ENCODE results near the gene PDE2A.

PDE2A gene

GRCh38 chr11:72614381-72614780 lies 59.8 kb downstream of the PDE2A start:
- no peak for ATAC-seq
- TF ChIP-seq PPARA (CRISPR knock-in tag; IDR thresholded peaks at IDR 0.05; ENCODE audit: borderline replicate concordance), result no peak
- TF ChIP-seq GLIS3 (CRISPR knock-in tag; IDR thresholded peaks at IDR 0.05), result no peak
- TF ChIP-seq RARB (CRISPR knock-in tag; IDR thresholded peaks at IDR 0.05), result no peak
- no peak for TF ChIP-seq OSR1 (CRISPR knock-in tag; IDR thresholded peaks at IDR 0.05)
- no peak for TF ChIP-seq SNAI2 (CRISPR knock-in tag; IDR thresholded peaks at IDR 0.05)
- TF ChIP-seq ARNTL (CRISPR knock-in tag; IDR thresholded peaks at IDR 0.05; ENCODE audit: borderline replicate concordance, low read depth), result no peak
- TF ChIP-seq CSRNP3 (CRISPR knock-in tag; IDR thresholded peaks at IDR 0.05), result no peak
- TF ChIP-seq ESRRG (CRISPR knock-in tag; IDR thresholded peaks at IDR 0.05), result no peak
- TF ChIP-seq ZC3H10 (CRISPR knock-in tag; IDR thresholded peaks at IDR 0.05), result no peak
- no peak for TF ChIP-seq ISL1 (CRISPR knock-in tag; IDR thresholded peaks at IDR 0.05)
- TF ChIP-seq ZNF565 (CRISPR knock-in tag; conservative IDR thresholded peaks at IDR 0.05; ENCODE audit: low read depth), result no peak
- no peak for TF ChIP-seq CREB5 (CRISPR knock-in tag; IDR thresholded peaks at IDR 0.05; ENCODE audit: low read depth)
- TF ChIP-seq ZNF70 (CRISPR knock-in tag; IDR thresholded peaks at IDR 0.05), result no peak
- no peak for TF ChIP-seq ZNF8 (CRISPR knock-in tag; IDR thresholded peaks at IDR 0.05)
- no peak for TF ChIP-seq BACH2 (CRISPR knock-in tag; IDR thresholded peaks at IDR 0.05; ENCODE audit: borderline replicate concordance)

GRCh38 chr11:72613977-72614376 lies 60.2 kb downstream of the PDE2A start:
- no peak for ATAC-seq
- no peak for TF ChIP-seq ZFP30 (CRISPR knock-in tag; IDR thresholded peaks at IDR 0.05)

- no peak for ATAC-seq
- TF ChIP-seq SNAI2 (CRISPR knock-in tag; IDR thresholded peaks at IDR 0.05) (no peak), CSDC2 (CRISPR knock-in tag; IDR thresholded peaks at IDR 0.05) (no peak), ARNTL (CRISPR knock-in tag; IDR thresholded peaks at IDR 0.05; ENCODE audit: borderline replicate concordance, low read depth) (no peak), ZFP30 (CRISPR knock-in tag; IDR thresholded peaks at IDR 0.05) (no peak), CSRNP3 (CRISPR knock-in tag; IDR thresholded peaks at IDR 0.05) (no peak), TOX (CRISPR knock-in tag; IDR thresholded peaks at IDR 0.05; ENCODE audit: borderline replicate concordance) (no peak), ZNF8 (CRISPR knock-in tag; IDR thresholded peaks at IDR 0.05) (no peak), ZNF565 (CRISPR knock-in tag; conservative IDR thresholded peaks at IDR 0.05; ENCODE audit: low read depth) (no peak), ZFP3 (CRISPR knock-in tag; IDR thresholded peaks at IDR 0.05) (no peak), POU6F1 (CRISPR knock-in tag; IDR thresholded peaks at IDR 0.05; ENCODE audit: borderline replicate concordance, low read depth) (no peak), ZNF70 (CRISPR knock-in tag; IDR thresholded peaks at IDR 0.05) (no peak), BACH2 (CRISPR knock-in tag; IDR thresholded peaks at IDR 0.05; ENCODE audit: borderline replicate concordance) (no peak), CREB5 (CRISPR knock-in tag; IDR thresholded peaks at IDR 0.05; ENCODE audit: low read depth) (no peak), OSR1 (CRISPR knock-in tag; IDR thresholded peaks at IDR 0.05) (no peak), TCF4 (CRISPR knock-in tag; IDR thresholded peaks at IDR 0.05; ENCODE audit: borderline replicate concordance) (no peak), PPARA (CRISPR knock-in tag; IDR thresholded peaks at IDR 0.05; ENCODE audit: borderline replicate concordance) (no peak), GLIS3 (CRISPR knock-in tag; IDR thresholded peaks at IDR 0.05) (no peak), RARB (CRISPR knock-in tag; IDR thresholded peaks at IDR 0.05) (no peak), PATZ1 (CRISPR knock-in tag; IDR thresholded peaks at IDR 0.05; ENCODE audit: borderline replicate concordance) (no peak)
These were observed 60.8 kb downstream of the PDE2A start for GRCh38 chr11:72613450-72613849.

Data from SK-N-SH treated with all-trans-retinoic acid at 6 μM for 48 hours (cell line).